Measurements from ENCODE around the gene POLR3H.

- TF ChIP-seq POLR2A (IDR thresholded peaks at IDR 0.05) (no peak), POLR2AphosphoS5 (IDR thresholded peaks at IDR 0.05) (peak in 2 of 3 donors; percentile 63 to 90)
- TF ChIP-seq, protein P1, sequence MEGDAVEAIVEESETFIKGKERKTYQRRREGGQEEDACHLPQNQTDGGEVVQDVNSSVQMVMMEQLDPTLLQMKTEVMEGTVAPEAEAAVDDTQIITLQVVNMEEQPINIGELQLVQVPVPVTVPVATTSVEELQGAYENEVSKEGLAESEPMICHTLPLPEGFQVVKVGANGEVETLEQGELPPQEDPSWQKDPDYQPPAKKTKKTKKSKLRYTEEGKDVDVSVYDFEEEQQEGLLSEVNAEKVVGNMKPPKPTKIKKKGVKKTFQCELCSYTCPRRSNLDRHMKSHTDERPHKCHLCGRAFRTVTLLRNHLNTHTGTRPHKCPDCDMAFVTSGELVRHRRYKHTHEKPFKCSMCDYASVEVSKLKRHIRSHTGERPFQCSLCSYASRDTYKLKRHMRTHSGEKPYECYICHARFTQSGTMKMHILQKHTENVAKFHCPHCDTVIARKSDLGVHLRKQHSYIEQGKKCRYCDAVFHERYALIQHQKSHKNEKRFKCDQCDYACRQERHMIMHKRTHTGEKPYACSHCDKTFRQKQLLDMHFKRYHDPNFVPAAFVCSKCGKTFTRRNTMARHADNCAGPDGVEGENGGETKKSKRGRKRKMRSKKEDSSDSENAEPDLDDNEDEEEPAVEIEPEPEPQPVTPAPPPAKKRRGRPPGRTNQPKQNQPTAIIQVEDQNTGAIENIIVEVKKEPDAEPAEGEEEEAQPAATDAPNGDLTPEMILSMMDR (IDR thresholded peaks at IDR 0.05): no peak
Observed at GRCh38 chr22:41487037-41487935, 57.0 kb downstream of the POLR3H start.
